Measurements from ENCODE around the gene IRS2.

The IRS2 gene

DNA sequence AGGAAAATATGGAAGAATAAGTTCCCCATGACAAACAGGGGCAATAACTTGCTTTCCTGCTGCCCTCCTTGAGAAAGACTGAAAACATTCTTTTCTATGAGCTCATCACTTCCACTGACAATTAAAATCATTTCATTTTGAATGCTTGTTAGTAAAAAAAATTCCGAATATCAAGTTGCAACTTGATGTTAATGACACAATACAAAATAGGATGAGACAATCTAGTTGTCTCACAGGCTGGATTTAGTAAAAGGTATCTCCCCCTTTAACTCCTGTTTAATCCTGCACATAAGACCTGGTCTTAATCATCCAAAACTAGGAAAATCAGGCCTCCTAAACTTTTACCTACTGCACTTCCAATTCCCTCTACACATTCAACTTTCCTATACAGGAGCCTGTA is 24.7 kb downstream of the IRS2 start:
- Mint-ChIP-seq H3K4me1 (ENCODE audit: low read depth) (no peaks in the 10 kb centered on the region), H3K36me3 (ENCODE audit: low read depth) (no peaks in the 10 kb centered on the region), H3K27ac (no peak overlapping the region), H3K4me3 (no peak overlapping the region), H3K9me3 (no peaks in the 10 kb centered on the region), H3K27me3 (ENCODE audit: low read depth) (no peaks in the 10 kb centered on the region)

DNA sequence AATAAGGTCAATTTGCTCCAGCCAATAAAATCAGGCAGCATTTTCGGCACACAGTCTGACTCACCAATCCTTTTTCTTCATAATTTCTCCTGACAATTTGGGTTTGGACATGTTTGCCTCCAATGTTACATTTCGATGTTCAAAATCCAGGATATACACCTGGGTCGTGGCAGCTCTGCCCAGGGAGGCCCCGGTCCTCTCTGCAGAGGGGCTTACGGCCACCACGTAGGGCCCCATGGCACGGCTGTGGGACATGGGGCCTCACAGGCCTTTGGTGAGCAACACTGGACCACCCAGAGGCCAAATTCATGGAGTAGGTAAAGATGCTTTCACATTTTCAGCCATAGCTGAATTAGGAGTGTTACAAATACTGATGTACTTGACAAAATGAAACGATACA is 25.4 kb downstream of the IRS2 start:
- H3K36me3 Mint-ChIP-seq (ENCODE audit: low read depth): no peaks in the 10 kb centered on the region
- H3K9me3 Mint-ChIP-seq: no peaks in the 10 kb centered on the region
- H3K27ac Mint-ChIP-seq: no peak overlapping the region
- H3K4me1 Mint-ChIP-seq (ENCODE audit: low read depth): no peaks in the 10 kb centered on the region
- no peak overlapping the region for H3K4me3 Mint-ChIP-seq
- H3K27me3 Mint-ChIP-seq (ENCODE audit: low read depth): no peaks in the 10 kb centered on the region

DNA sequence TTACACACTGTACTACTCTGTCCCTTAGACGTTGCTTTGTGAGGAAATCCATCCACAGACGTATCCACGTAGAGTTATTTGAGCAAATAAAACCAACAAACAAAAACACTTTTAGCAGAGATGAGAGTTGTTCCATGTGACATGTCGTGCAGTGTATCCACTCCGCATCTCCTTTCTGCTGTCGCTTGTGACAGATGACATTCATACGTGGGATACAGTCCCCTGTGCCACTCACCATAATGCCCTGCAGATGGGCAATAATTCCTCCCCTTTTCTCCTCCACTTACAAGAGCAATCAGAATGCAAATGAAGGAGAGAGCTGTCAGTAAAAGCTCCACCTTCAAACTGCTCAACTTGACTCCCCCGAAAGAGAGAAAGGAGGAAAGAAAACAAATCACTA is 26.0 kb downstream of the IRS2 start:
- Mint-ChIP-seq H3K9me3 (no peaks in the 10 kb centered on the region), H3K36me3 (ENCODE audit: low read depth) (no peaks in the 10 kb centered on the region), H3K4me1 (ENCODE audit: low read depth) (no peaks in the 10 kb centered on the region), H3K27ac (no peak overlapping the region), H3K27me3 (ENCODE audit: low read depth) (no peaks in the 10 kb centered on the region), H3K4me3 (no peak overlapping the region)

DNA sequence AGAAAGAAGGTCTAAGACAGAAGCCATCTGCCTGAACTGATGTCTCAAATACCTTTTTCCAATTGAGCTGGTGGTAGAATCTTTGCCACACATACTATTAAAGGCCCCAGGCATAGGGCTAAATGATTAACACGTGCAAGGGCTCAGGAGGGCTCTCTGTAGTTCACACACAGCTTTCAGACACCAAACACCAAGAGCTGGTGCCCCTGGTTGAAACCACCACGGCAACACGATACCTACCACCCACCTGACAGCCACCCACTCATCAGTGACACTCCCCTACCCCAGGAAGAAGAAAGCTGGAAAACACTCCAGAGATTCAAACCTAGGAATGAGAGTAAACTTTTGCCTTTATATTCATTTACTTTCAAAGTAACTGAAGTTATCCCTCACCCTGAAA is 26.8 kb downstream of the IRS2 start:
- Mint-ChIP-seq H3K4me3 (no peak overlapping the region), H3K27ac (no peak overlapping the region), H3K4me1 (ENCODE audit: low read depth) (no peaks in the 10 kb centered on the region), H3K9me3 (no peaks in the 10 kb centered on the region), H3K27me3 (ENCODE audit: low read depth) (no peaks in the 10 kb centered on the region), H3K36me3 (ENCODE audit: low read depth) (no peaks in the 10 kb centered on the region)

DNA sequence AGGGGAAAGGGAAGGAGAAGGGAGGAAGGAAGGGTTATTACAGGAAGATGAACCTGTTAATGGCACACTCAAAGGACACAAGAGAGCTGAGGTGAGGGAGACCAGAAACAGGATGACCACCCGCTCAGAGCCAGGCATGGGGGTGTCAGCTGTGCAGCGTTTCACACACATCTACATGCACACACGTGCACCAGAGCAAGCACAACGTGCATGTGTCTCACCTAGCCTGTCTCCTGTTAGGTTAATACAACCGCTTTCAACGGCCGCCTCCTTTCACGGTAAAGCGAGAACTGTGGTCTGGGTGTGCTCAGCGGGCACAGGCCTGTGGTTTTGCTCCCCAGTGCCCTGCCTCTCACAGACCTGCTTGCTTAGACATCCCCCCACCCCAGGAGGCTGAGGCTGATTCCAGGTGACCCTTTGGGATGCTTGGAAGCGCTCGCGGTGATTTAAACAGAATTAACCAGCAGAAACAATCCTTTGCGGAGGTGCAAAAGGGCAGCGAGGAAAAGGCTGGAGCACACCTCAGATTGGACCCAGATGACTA is 27.4 kb downstream of the IRS2 start:
- H3K4me1 Mint-ChIP-seq (ENCODE audit: low read depth): no peaks in the 10 kb centered on the region
- H3K4me3 Mint-ChIP-seq: no peak overlapping the region
- no peaks in the 10 kb centered on the region for H3K27me3 Mint-ChIP-seq (ENCODE audit: low read depth)
- H3K36me3 Mint-ChIP-seq (ENCODE audit: low read depth): no peaks in the 10 kb centered on the region
- H3K9me3 Mint-ChIP-seq: no peaks in the 10 kb centered on the region
- no peak overlapping the region for H3K27ac Mint-ChIP-seq

DNA sequence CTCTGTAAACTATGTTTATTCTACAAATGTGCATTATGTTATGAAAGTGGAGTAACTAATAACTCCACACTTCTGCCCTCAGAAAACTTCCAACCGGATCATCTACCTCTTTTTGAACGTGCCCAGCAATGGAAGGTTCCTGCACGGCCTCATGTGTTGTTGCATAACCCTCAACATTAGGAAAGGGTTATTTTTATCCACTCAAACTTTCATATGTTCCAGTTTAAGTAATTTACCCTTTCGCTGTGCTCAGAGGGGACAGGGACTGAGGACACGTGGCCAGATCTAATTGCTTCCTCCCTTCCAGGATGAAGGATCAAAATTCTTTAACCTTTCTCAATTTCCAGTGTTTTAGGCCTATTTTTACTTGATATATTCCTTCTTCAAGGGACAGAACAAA is 29.6 kb downstream of the IRS2 start:
- Mint-ChIP-seq H3K27me3 (ENCODE audit: low read depth) (no peaks in the 10 kb centered on the region), H3K9me3 (no peaks in the 10 kb centered on the region), H3K27ac (no peak overlapping the region), H3K4me1 (ENCODE audit: low read depth) (no peaks in the 10 kb centered on the region), H3K36me3 (ENCODE audit: low read depth) (no peaks in the 10 kb centered on the region), H3K4me3 (no peak overlapping the region)

GRCh38 chr13:109755997-109756396 is 30.4 kb downstream of the IRS2 start:
- H3K36me3 Mint-ChIP-seq (ENCODE audit: low read depth): no peaks in the 10 kb centered on the region
- H3K4me3 Mint-ChIP-seq: no peak overlapping the region
- H3K27me3 Mint-ChIP-seq (ENCODE audit: low read depth): peaks cover 6% of the 10 kb centered on the region
- no peaks in the 10 kb centered on the region for H3K9me3 Mint-ChIP-seq
- H3K4me1 Mint-ChIP-seq (ENCODE audit: low read depth): no peaks in the 10 kb centered on the region
- H3K27ac Mint-ChIP-seq: no peak overlapping the region

DNA sequence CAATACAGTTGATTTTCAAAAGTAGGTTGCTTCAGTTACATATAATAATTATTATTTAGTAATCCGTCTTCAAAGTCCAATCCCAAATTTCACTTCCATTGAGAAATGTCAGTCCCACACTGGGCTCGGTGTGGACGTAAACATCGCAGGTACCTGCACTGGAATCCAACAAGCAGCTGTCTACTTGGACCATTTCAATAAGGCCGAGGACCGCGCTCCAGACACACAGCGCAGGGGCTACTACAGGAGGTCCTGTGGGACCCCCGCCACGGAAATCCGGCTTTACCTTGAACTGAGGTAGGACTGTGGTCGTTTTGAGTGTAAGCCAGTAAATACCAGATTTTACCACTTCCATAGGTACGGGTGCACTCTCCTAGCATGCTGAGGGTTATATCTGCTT is 30.8 kb downstream of the IRS2 start:
- H3K4me1 Mint-ChIP-seq (ENCODE audit: low read depth): no peaks in the 10 kb centered on the region
- H3K36me3 Mint-ChIP-seq (ENCODE audit: low read depth): no peaks in the 10 kb centered on the region
- H3K27ac Mint-ChIP-seq: no peak overlapping the region
- no peaks in the 10 kb centered on the region for H3K9me3 Mint-ChIP-seq
- H3K4me3 Mint-ChIP-seq: no peak overlapping the region
- peaks cover 6% of the 10 kb centered on the region for H3K27me3 Mint-ChIP-seq (ENCODE audit: low read depth)

GRCh38 chr13:109751477-109751876 is 34.9 kb downstream of the IRS2 start:
- H3K27ac Mint-ChIP-seq: no peak overlapping the region
- no peak overlapping the region for H3K4me3 Mint-ChIP-seq
- no peaks in the 10 kb centered on the region for H3K9me3 Mint-ChIP-seq
- H3K36me3 Mint-ChIP-seq (ENCODE audit: low read depth): no peaks in the 10 kb centered on the region
- H3K27me3 Mint-ChIP-seq (ENCODE audit: low read depth): peaks cover 6% of the 10 kb centered on the region
- H3K4me1 Mint-ChIP-seq (ENCODE audit: low read depth): no peaks in the 10 kb centered on the region

GRCh38 chr13:109750221-109750775 is 36.1 kb downstream of the IRS2 start:
- H3K4me3 Mint-ChIP-seq: no peak overlapping the region
- H3K36me3 Mint-ChIP-seq (ENCODE audit: low read depth): no peaks in the 10 kb centered on the region
- H3K9me3 Mint-ChIP-seq: no peaks in the 10 kb centered on the region
- no peak overlapping the region for H3K27ac Mint-ChIP-seq
- H3K27me3 Mint-ChIP-seq (ENCODE audit: low read depth): peaks cover 6% of the 10 kb centered on the region
- H3K4me1 Mint-ChIP-seq (ENCODE audit: low read depth): no peaks in the 10 kb centered on the region

GRCh38 chr13:109749365-109749764 is 37.0 kb downstream of the IRS2 start:
- H3K4me1 Mint-ChIP-seq (ENCODE audit: low read depth): peaks cover under 1% of the 10 kb centered on the region
- H3K9me3 Mint-ChIP-seq: no peaks in the 10 kb centered on the region
- no peak overlapping the region for H3K27ac Mint-ChIP-seq
- no peak overlapping the region for H3K4me3 Mint-ChIP-seq
- H3K36me3 Mint-ChIP-seq (ENCODE audit: low read depth): no peaks in the 10 kb centered on the region
- H3K27me3 Mint-ChIP-seq (ENCODE audit: low read depth): peaks cover 6% of the 10 kb centered on the region

DNA sequence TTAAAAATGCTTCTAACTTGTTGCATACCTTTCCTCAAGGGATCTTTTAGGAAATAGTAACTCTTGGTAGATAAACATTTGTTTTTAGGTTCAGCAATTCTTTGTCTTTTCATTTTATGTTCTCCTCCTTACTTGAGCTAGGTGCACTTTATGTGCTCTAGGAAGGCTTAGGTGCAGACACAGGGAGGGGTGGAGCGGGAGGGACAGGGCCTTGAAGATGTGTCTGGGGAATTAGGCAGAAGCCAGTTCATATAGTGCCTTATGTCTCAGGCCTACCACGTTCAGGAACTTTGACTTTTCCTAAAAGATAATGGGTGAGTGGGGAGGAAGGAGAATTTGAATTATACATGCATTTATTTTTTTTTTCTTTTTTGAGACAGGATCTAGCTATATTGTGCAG is 37.7 kb downstream of the IRS2 start:
- Mint-ChIP-seq H3K9me3 (no peaks in the 10 kb centered on the region), H3K27me3 (ENCODE audit: low read depth) (peaks cover 8% of the 10 kb centered on the region), H3K36me3 (ENCODE audit: low read depth) (no peaks in the 10 kb centered on the region), H3K4me1 (ENCODE audit: low read depth) (peaks cover 8% of the 10 kb centered on the region), H3K27ac (no peak overlapping the region), H3K4me3 (no peak overlapping the region)

DNA sequence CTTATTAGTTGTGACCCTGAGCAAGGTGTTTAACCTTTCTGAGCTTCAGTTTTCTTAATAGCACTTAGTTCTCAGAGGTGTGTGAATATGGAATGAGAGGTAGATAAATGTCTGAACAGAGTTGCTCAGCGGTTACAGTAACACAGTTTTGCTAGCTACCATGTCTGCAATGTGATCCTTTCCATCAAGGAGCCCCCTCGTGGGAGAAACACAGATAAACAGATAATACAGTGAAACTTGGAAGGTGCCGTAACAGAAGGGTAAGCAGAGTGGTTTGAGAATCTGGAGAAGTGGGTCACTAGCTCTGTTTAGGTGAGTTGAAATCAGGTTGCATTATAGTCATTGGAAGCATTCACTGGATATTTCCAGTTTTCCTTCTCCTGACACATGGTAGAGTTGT is 38.9 kb downstream of the IRS2 start:
- Mint-ChIP-seq H3K36me3 (ENCODE audit: low read depth) (no peaks in the 10 kb centered on the region), H3K27ac (no peak overlapping the region), H3K4me1 (ENCODE audit: low read depth) (peaks cover 11% of the 10 kb centered on the region), H3K27me3 (ENCODE audit: low read depth) (peaks cover 11% of the 10 kb centered on the region), H3K9me3 (no peaks in the 10 kb centered on the region), H3K4me3 (no peak overlapping the region)

DNA sequence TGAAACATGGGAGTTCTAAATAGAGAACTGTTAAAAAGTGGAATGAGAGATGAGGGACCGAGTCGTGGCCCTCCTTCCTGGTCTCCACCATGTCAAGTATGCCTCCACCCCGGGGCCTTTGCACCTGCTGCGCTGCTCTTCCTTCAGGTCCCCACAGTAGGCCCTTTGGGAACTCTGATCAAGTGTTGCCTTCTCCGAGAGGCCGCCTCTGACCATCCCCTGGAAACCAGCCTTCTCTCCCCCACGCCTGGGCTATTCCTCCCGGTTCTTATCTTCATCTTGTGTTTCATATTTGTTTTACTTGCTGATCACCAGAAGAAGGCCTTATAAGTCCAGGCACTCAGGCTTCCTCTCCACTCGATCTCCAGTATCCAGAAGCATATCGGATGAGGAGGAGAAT is 40.0 kb downstream of the IRS2 start:
- Mint-ChIP-seq H3K27ac (no peak overlapping the region), H3K9me3 (no peaks in the 10 kb centered on the region), H3K36me3 (ENCODE audit: low read depth) (no peaks in the 10 kb centered on the region), H3K4me3 (no peak overlapping the region), H3K27me3 (ENCODE audit: low read depth) (peaks cover 8% of the 10 kb centered on the region), H3K4me1 (ENCODE audit: low read depth) (peaks cover 11% of the 10 kb centered on the region)

GRCh38 chr13:109745702-109746101 is 40.7 kb downstream of the IRS2 start:
- Mint-ChIP-seq H3K9me3 (no peaks in the 10 kb centered on the region), H3K36me3 (ENCODE audit: low read depth) (no peaks in the 10 kb centered on the region), H3K27ac (no peak overlapping the region)

GRCh38 chr13:109745060-109745459 is 41.3 kb downstream of the IRS2 start:
- Mint-ChIP-seq H3K9me3 (no peaks in the 10 kb centered on the region), H3K27ac (no peak overlapping the region), H3K36me3 (ENCODE audit: low read depth) (no peaks in the 10 kb centered on the region), H3K4me3 (no peak overlapping the region), H3K4me1 (ENCODE audit: low read depth) (peaks cover 11% of the 10 kb centered on the region), H3K27me3 (ENCODE audit: low read depth) (peaks cover 4% of the 10 kb centered on the region)

More at GRCh38 chr13:109745702-109746101, 40.7 kb downstream of the IRS2 start:
- Mint-ChIP-seq H3K4me3 (no peak overlapping the region), H3K4me1 (ENCODE audit: low read depth) (peaks cover 11% of the 10 kb centered on the region), H3K27me3 (ENCODE audit: low read depth) (peaks cover 4% of the 10 kb centered on the region)
